ENCODE measurements around the gene USP10. TPM values are rescaled to one million over a fixed set of nuclear protein-coding genes. Genes with fewer than 3 reads are reported as not detected.

Gene USP10
- total and polyA plus RNA-seq, 2 donors (not counting 1 experiment from before 2014, with no cell fraction given) = 48.9 to 134 TPM

DNA sequence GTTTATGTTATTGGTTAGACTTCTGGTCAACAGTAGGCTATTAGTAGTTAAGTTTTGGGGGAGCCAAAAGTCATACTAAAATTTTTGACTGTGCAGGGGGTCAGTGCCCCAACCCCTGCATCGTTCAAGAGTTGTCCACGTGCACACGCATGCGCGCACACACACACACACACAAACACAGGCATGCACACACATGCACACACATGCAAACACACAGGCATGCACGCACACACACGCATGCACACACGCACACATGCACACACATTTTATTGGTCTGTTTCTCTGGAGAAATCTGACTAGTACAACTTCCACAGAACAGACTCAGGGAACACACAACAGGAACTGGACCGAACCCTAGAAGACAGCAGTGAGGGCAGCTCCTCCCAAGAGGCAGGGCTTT is 24.4 kb upstream of the USP10 start:
- DNase-seq = no peak
- Mint-ChIP-seq H3K27me3 (peaks cover 7% of the 10 kb centered on the region), H3K27ac (no peak overlapping the region), H3K4me1 (peaks cover 10% of the 10 kb centered on the region), H3K9me3 (ENCODE audit: insufficient read depth) (no peaks in the 10 kb centered on the region), H3K4me3 (no peak overlapping the region)
- H3K27ac ChIP-seq (ENCODE audit: low read length in 2 of 2) = no peak overlapping the region
- H4K20me1 ChIP-seq (ENCODE audit: control insufficient read depth, insufficient read depth, low read length, poor library complexity, severe bottlenecking) = no peaks in the 10 kb centered on the region
- H3K4me3 ChIP-seq (ENCODE audit: control extremely low read depth in 1 of 5, extremely low read depth in 1 of 5, insufficient read depth in 1 of 5, low read depth in 2 of 5, low read length in 4 of 5) = no peak overlapping the region
- no peak overlapping the region for H2AFZ ChIP-seq (ENCODE audit: insufficient read depth, low read depth, low read length, poor library complexity, severe bottlenecking)
- intact Hi-C loops (cut with micrococcal nuclease) = no loop called here
- H3K27me3 ChIP-seq (replicated peaks in 1 of 4; ENCODE audit: control extremely low read depth in 1 of 4, control insufficient read depth in 3 of 4, insufficient read depth in 4 of 4, low read length in 3 of 4) = peaks cover 0 to 4% (median 0%) of the 10 kb centered on the region in 4 experiments
- no peaks in the 10 kb centered on the region for H3K79me2 ChIP-seq (ENCODE audit: control insufficient read depth, insufficient read depth, low read length)
- no peak for ATAC-seq (ENCODE audit: low read depth)
- ChIA-PET CTCF (interaction anchor here (4.4 kb wide), 1 partner anchor 50 kb away, joined by 108 read pairs; no protein-coding TSS in a partner anchor), POLR2A (no interaction called here)
- H3K36me3 ChIP-seq (replicated peaks in 1 of 2; ENCODE audit: control extremely low read depth in 1 of 2, control insufficient read depth in 1 of 2, extremely low read depth in 1 of 2, insufficient read depth in 2 of 2, low read length in 1 of 2) = no peaks in the 10 kb centered on the region
- peaks cover 0 to 15% of the 10 kb centered on the region in 2 donors for H3K4me1 ChIP-seq (ENCODE audit: control insufficient read depth in 2 of 2, insufficient read depth in 2 of 2, low read length in 2 of 2)
- no peak overlapping the region for H3K9ac ChIP-seq (ENCODE audit: low read length)
- TF ChIP-seq, protein P1, sequence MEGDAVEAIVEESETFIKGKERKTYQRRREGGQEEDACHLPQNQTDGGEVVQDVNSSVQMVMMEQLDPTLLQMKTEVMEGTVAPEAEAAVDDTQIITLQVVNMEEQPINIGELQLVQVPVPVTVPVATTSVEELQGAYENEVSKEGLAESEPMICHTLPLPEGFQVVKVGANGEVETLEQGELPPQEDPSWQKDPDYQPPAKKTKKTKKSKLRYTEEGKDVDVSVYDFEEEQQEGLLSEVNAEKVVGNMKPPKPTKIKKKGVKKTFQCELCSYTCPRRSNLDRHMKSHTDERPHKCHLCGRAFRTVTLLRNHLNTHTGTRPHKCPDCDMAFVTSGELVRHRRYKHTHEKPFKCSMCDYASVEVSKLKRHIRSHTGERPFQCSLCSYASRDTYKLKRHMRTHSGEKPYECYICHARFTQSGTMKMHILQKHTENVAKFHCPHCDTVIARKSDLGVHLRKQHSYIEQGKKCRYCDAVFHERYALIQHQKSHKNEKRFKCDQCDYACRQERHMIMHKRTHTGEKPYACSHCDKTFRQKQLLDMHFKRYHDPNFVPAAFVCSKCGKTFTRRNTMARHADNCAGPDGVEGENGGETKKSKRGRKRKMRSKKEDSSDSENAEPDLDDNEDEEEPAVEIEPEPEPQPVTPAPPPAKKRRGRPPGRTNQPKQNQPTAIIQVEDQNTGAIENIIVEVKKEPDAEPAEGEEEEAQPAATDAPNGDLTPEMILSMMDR (IDR thresholded peaks at IDR 0.05) = no peak
- TF ChIP-seq EZH2 (IDR thresholded peaks at IDR 0.05; ENCODE audit: borderline replicate concordance, insufficient read depth, low read depth, low read length, poor library complexity, severe bottlenecking) = no peak
- no peak overlapping the region for H3K4me2 ChIP-seq (replicated peaks; ENCODE audit: low read depth, low read length, poor library complexity, severe bottlenecking)
- WGBS (ENCODE audit: insufficient coverage) = 98% methylated on average over 8 of the region's 9 CpGs
- no peaks in the 10 kb centered on the region for H3K9me3 ChIP-seq (ENCODE audit: control extremely low read depth in 1 of 3, control insufficient read depth in 2 of 3, insufficient read depth in 1 of 3, low read length in 2 of 3)

DNA sequence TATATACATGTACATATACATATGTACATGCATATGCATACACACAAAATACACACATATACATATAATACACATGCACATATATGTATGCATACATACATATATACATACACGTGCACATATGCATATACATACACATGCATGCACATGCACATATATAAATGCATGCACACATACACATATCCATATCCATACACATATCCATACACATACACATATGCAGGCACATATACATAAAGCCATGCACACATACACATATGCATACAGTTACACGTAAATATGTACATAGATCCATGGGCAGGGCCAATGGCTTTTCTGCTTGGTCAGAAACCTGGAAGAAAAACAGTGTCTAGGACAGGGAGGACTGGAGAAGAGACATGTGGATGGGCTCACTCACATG is 23.9 kb upstream of the USP10 start:
- H3K9me3 Mint-ChIP-seq (ENCODE audit: insufficient read depth) = no peaks in the 10 kb centered on the region
- Histone ChIP-seq H2AFZ (ENCODE audit: insufficient read depth, low read depth, low read length, poor library complexity, severe bottlenecking) (no peak overlapping the region), H3K4me2 (replicated peaks; ENCODE audit: low read depth, low read length, poor library complexity, severe bottlenecking) (no peak overlapping the region), H3K9ac (ENCODE audit: low read length) (no peak overlapping the region), H3K4me1 (ENCODE audit: control insufficient read depth in 2 of 2, insufficient read depth in 2 of 2, low read length in 2 of 2) (peaks cover 0 to 15% of the 10 kb centered on the region in 2 donors), H4K20me1 (ENCODE audit: control insufficient read depth, insufficient read depth, low read length, poor library complexity, severe bottlenecking) (no peaks in the 10 kb centered on the region), H3K9me3 (ENCODE audit: control extremely low read depth in 1 of 3, control insufficient read depth in 2 of 3, insufficient read depth in 1 of 3, low read length in 2 of 3) (no peaks in the 10 kb centered on the region), H3K4me3 (ENCODE audit: control extremely low read depth in 1 of 5, extremely low read depth in 1 of 5, insufficient read depth in 1 of 5, low read depth in 2 of 5, low read length in 4 of 5) (no peak overlapping the region), H3K27ac (ENCODE audit: low read length in 2 of 2) (no peak overlapping the region), H3K27me3 (replicated peaks in 1 of 4; ENCODE audit: control extremely low read depth in 1 of 4, control insufficient read depth in 3 of 4, insufficient read depth in 4 of 4, low read length in 3 of 4) (peaks cover 0 to 4% (median 0%) of the 10 kb centered on the region in 4 experiments), H3K36me3 (replicated peaks in 1 of 2; ENCODE audit: control extremely low read depth in 1 of 2, control insufficient read depth in 1 of 2, extremely low read depth in 1 of 2, insufficient read depth in 2 of 2, low read length in 1 of 2) (no peaks in the 10 kb centered on the region), H3K79me2 (ENCODE audit: control insufficient read depth, insufficient read depth, low read length) (no peaks in the 10 kb centered on the region)
- DNase-seq (no peak), ATAC-seq (ENCODE audit: low read depth) (no peak)
- intact Hi-C loops (cut with micrococcal nuclease) = no loop called here
- WGBS (ENCODE audit: insufficient coverage) = 100% methylated on average over 1 of the region's 2 CpGs
- H3K4me1 Mint-ChIP-seq = peaks cover 10% of the 10 kb centered on the region
- H3K4me3 Mint-ChIP-seq = no peak overlapping the region
- H3K27ac Mint-ChIP-seq = no peak overlapping the region
- no peak for TF ChIP-seq EZH2 (IDR thresholded peaks at IDR 0.05; ENCODE audit: borderline replicate concordance, insufficient read depth, low read depth, low read length, poor library complexity, severe bottlenecking)
- TF ChIP-seq, protein P1 (IDR thresholded peaks at IDR 0.05) = no peak
- H3K27me3 Mint-ChIP-seq = peaks cover 11% of the 10 kb centered on the region
- POLR2A ChIA-PET = no interaction called here
- CTCF ChIA-PET = no interaction called here

Measured in B cell (primary cell).